Hematopoietic multipotent progenitor cell treated with erythropoietin and hydrocortisone succinate and interleukin-3 and kit ligand, for 17 days (in vitro differentiated cells): ENCODE results near the gene AFG1L.
"Not testable (repeated sequence)": the region's sequence is repeated elsewhere in the genome, so short reads cannot be mapped to it uniquely, and the experiment has no call there.

Experiments
- DNase-seq: peaks from one replicate; pipeline ENCODE4 v3.0.0-alpha.2; 2015; ENCODE audit warnings: low spot score

AFG1L gene

DNA sequence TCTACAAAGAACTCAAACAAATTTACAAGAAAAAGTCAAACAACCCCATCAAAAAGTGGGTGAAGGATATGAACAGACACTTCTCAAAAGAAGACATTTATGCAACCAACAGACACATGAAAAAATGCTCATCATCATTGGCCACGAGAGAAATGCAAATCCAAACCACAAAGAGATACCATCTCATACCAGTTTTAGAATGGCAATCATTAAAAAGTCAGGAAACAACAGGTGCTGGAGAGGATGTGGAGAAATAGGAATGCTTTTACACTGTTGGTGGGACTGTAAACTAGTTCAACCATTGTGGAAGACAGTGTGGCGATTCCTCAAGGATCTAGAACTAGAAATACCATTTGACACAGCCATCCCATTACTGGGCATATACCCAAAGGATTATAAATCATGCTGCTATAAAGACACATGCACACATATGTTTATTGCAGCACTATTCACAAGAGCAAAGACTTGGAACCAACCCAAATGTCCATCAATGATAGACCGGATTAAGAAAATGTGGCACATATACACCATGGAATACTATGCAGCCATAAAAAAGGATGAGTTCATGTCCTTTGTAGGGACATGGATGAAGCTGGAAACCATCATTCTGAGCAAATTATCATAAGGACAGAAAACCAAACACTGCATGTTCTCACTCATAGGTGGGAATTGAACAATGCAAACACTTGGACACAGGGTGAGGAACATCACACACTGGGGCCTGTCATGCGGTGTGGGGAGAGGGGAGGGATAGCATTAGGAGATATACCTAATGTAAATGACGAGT lies 121.4 kb downstream of the AFG1L start:
- DNase-seq = not testable (repeated sequence)

DNA sequence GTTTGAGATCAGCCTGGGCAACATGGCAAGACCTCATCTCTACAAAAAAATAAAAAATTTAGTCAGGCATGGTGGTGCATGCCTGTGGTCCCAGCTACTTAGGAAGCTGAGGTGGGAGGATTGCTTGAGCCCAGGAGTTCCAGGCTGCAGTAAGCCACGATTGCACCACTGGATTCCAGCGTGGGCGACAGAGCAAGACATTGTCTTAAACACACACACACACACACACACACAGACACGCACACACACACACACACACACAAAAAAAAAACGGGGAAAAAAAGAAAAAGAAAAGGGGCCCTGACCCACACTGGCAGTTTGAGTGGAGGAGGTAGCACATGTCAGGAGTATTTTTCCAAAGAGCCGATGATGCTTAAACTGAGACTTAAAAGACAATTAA lies 122.2 kb downstream of the AFG1L start:
- no peak for DNase-seq

DNA sequence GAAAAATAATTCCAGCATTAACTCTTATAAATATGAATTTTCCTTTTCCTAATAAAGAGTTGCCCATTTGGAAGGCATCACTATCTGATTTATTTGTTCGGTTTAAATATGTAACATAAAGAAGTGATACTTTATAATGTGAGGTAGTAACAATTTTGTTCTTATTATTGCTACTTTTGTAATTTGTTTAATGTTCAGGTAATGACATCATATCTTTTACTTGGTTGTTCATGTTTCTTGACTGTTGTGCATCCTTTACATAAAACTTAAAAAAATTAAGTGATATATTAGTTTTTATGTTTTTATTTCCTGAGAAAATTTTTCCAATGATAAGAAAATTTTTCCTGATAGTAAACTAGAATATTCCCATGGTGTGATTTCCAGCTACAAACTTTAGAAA lies 124.6 kb downstream of the AFG1L start:
- no peak for DNase-seq

DNA sequence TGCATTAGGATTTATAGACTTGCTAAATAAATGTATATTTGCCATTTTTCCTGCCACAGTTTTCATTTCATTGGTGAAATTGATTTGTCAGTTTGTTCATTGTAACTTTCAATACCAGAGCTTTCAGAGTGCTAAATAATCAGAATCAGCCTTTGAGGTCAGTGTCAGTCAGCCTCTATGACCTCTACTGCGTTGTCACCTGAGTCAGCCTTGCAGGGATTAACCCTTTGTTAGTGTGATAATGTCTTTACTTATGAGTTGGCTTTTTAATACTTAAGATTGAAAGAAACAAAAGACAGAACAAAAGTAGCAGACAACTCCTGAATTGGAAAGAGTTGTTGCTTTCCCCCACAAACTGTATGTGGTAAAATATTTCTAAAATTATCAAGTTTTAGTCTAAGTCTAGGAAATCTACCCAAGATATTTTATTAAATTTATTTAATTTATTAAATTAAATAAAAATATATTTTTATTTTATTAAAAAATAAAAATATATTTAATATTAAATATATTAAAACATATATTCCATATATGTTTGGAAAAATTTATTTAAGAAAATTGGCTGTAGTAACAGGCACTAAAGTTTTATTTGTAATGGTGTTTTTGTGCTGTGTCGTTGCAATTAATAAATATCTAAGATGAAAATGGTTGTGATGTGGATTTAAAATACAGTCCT lies 125.2 kb downstream of the AFG1L start:
- no peak for DNase-seq

- no peak for DNase-seq
Observed at GRCh38 chr6:108421366-108421765, 126.5 kb downstream of the AFG1L start.

GRCh38 chr6:108423982-108424705 lies 129.3 kb downstream of the AFG1L start:
- no peak for DNase-seq

DNA sequence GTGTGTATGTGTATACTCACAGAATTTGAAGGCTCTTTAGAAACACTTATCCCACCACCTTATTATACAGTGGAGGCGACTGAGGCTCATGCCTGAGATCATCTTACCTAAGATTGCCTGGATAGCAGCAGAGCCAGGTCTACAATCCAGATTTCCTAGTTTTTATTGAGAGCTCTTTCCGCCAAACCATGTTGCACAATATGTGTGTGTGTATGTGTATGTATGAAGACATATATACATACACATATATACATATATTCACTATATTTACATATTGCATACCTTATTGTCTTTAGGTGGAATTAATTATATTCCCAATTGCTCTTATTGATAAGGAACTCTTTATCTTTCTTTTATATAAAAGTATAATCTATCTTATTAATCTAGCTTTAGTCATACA lies 130.6 kb downstream of the AFG1L start:
- DNase-seq = no peak

DNA sequence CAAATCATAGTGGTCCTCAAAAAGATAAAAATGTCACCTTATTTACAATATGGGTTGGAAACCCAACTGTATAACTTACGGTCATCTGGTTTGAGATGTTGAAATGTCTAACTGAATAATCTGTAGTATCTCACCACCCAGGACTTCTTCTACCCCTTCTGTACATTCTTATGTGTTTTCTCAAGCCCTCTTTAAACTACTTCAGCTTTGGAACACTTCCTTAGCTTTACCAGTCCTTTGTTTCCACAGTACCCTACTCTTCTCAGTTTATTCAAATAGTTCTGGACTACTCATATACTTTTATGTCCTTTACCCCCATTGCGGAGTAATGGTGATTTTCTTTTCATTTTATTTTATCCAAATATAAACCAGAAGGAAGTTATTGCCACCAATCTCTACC lies 137.3 kb downstream of the AFG1L start:
- DNase-seq = no peak

DNA sequence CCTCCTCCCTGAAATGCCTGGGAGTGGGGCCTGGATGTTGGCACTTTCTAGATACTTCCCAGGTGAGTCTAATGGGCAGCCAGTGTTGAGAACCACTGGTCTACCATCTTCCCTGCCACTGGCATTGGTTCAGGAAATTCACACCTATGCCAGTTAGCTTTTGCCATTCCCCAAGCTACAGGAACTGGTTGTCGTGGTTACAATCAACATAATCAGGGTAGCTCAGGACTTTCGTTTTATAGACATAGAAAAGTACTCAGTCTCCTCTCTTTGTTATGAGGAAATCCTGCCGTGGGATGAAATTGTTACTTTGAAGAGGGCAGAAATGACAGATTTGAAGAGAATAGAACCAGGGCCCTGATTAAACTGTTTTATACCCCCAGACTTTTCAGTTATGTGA lies 137.9 kb downstream of the AFG1L start:
- DNase-seq = no peak

DNA sequence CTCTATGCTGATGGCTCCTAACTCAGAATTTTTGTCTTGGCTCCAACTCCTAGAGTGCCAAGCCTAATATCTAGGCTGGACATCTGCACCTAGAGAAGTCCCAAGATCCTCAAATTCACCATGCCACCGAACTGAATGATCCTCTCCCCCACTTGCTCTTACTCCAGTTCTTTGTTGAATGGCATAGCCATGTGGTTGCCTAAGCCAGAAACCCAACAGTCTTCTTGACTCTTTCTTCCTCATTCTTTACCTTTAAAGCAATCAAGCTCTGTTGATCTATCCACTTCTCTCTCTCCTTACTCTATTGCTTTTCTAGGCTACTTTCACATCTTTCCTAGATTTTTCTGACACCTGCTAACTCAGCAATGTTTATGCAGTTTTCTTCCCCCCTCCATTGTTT lies 139.4 kb downstream of the AFG1L start:
- no peak for DNase-seq

DNA sequence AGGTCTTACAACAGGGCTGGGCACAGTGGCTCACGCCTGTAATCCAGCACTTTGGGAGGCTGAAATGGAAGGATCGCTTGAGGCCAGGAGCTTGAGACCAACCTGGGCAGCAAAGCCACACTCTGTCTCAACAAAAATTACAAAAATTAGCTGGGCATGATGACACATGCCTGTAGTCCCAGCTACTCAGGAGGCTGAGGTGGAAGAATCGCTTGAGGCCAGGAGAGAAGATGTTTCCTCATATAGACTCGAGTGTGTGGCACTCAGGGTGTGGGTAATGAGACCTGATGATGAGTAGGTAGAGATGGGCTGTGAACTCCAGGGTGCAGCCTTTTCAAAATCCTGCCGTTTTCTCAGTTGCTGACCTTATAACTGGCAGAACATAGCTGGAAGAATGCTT lies 140.5 kb downstream of the AFG1L start:
- no peak for DNase-seq

DNA sequence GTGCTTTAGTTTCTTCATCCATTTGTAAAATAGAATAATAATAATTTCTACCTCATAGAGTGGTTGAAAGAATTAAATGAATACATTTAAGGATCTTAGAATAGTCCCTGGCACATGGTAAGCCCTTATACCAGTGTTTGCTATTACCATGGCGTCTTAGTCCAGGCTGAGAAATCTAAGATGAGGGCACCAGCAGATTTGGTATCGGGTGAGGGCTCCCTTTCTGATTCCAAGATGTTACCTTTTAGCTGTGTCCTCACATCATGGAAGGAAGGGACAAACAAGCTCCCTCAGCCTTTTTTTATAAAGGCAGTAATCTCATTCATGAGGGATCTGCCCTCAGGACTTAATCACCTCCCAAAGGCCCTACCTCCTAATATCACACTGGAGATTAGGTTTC lies 141.9 kb downstream of the AFG1L start:
- DNase-seq = no peak

- DNase-seq = no peak
Observed at GRCh38 chr6:108437821-108438220, 143.0 kb downstream of the AFG1L start.

GRCh38 chr6:108438918-108439317 lies 144.1 kb downstream of the AFG1L start:
- DNase-seq = no peak

DNA sequence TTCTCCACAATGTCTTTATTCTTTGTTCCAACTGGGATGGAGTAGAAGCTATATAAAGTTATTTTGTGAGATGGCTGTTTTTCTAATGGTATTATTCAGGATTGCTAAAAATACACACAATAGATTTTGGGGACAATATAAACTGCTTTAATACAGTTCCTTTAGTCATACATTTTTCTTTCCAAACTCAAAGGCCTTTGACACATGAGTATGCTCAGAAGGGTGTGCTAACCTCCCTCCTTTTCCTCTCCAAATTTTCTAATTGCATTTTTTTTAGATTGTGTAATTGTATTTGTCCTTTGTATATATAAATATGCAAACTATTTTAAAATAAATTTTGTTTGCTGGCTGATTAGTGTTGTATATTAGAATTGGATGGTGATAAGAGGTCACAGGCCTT lies 146.3 kb downstream of the AFG1L start:
- no peak for DNase-seq

GRCh38 chr6:108442770-108443520 lies 148.1 kb downstream of the AFG1L start:
- DNase-seq = no peak

- no peak for DNase-seq
Observed at GRCh38 chr6:108446629-108447150, 151.8 kb downstream of the AFG1L start.

DNA sequence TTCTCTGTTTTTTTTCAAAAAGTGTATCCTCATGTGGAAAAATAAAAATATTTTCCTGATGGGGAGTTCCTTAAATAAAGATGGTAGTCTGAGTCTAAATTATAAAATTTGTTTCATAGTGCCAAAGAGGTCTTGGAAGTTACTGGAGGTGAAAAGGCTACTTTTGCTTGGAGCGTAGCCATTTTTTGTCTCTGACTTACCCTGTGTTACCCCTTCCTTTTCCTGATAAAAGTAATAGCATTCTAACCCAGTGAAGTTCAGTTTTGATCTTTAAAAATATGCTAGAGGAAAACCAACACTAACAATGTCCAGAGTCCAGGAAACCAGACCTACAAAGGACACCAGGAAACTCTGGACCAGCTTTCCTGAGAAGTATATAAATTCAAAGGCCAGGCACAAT lies 153.6 kb downstream of the AFG1L start:
- no peak for DNase-seq

DNA sequence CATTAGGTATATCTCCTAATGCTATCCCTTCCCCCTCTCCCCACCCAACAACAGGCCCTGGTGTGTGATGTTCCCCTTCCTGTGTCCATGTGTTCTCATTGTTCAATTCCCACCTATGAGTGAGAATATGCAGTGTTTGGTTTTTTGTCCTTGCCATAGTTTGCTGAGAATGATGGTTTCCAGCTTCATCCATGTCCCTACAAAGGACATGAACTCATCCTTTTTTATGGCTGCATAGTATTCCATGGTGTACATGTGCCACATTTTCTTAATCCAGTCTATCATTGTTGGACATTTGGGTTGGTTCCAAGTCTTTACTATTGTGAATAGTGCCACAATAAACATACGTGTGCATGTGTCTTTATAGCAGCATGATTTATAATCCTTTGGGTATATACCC lies 154.9 kb downstream of the AFG1L start:
- DNase-seq = not testable (repeated sequence)

- no peak for DNase-seq
Observed at GRCh38 chr6:108451816-108452215, 157.0 kb downstream of the AFG1L start.

DNA sequence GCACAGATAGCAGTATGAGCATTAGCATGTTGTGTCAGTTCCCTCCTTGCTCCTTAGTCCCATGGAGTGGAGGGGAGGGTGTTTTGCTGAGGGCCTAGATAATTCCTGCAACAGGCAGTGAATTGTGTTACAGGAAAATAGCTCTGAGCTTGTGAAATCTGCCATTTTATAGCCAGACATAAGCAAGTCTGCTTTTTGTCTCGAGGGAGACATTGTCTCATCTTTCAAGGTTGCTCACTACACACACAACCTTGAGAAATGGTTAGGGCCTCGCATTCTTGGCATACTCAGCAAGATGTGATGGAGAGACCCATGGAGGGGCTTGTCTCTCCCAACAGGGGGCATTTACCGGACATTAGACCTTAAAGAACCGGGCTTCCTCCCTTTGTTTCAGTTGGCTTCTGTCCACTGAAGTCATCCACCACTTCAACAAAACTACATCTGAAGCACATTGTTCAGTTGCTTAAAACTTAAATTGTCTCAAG lies 157.9 kb downstream of the AFG1L start:
- no peak for DNase-seq

GRCh38 chr6:108453601-108454185 lies 158.8 kb downstream of the AFG1L start:
- no peak for DNase-seq
